ENCODE data around the gene DOCK10.

Gene DOCK10

DNA sequence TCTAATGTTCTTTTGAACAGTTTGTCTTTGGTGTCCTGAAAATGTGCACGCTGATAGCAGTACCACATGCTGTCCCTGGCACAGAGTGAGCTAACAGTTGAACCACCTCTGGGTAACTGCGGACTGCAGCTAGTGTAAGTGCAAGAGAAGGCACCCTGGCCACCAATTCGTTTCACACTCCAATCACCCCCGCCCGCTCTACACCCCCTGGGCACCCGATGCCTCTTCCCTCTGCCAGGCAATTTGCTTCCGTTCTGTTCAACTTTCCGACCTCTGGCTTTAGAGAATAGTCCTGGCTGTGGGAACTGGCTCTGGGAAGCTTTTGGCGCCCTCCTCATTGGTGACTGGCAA, 1.4 kb downstream of the DOCK10 start:
- no peak for DNase-seq

DNA sequence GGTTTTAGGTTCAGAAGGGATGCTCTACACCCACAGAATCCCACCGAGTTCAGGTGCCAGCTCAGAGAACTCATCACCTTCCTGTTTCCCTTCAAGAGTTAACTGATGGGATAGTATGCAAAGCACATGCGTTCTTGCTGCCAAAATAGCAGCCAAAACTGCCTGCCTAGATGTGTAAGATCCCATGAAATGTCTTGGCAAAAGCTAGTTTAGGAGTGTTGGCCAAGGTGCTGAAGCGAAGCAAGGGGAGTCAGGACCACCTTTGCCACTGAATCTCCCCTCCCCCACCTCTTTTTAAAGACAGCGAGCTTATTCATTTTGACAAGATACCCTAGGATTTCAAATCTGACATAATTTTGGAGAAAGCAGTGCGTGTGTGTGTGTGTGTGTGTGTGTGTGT, 2.1 kb downstream of the DOCK10 start:
- DNase-seq, result no peak

DNA sequence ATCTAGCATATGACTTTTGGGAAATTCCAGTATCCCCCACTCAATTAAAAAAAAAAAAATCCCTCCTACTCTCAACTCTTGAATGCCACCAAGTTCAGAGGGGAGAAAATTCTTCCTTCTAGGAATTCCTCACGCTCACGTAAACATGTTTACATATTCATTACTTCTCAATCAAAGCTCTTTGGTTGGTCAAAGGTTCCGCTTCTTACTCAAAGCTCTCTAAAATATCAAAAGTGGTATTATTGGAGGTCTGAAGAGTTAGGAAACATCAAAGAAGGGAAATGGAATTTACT, 4.1 kb downstream of the DOCK10 start:
- no peak for DNase-seq

DNA sequence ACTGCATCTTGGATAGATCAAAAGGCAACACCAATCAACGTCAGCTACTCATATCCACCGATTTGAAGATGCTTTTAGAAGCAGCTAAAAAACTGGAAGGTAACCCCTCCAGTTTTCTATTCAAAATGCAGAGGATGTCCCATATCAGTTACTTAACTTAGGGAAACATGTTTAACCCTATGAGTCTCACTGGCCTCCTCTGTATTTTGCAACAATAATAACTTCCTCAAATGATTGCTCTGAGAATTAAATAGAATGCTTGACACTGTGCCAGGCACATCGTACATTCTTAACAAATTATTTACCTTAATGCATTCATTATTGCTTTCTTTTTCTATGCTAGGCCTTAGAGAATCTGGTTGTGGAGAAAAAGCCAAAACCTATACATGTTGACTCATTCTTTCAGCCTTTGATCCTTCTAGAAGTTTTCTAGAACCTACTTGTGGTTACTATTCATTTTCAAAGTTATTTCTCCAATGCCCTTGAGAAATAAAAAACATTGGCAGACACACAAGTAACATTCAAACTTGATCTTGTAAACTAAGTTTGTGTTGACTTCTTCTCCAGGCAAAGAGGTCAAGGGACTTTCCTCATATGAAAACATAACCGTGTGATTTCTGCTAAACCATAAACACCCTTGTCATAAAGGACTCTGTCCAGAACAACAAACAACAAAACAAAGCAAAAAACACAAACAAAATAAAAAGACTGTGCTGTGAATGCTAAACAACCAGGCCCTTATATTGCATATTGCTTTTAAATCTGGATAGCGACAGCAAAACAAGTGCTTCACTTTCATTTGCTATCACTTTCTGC, 4.6 kb downstream of the DOCK10 start:
- no peak for DNase-seq

DNA sequence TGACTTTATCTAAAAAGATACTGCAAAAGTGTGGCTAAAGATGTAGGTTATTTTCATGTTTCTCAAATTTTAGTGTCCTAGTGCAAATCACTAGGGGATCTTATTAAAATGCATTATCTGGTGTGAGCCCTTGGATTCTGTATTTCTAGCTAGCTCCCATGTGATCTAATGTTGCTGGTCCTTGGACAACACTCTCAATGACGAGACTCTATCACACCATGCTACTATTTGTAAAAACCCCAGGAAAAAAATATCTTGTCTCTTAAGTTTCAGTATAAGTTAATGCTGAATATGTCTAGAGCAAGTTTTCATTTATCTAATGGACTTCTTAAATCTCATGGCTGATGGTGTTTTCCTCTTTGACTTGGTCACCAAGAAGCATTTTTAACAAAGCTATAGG, 5.8 kb downstream of the DOCK10 start:
- no peak for DNase-seq

DNA sequence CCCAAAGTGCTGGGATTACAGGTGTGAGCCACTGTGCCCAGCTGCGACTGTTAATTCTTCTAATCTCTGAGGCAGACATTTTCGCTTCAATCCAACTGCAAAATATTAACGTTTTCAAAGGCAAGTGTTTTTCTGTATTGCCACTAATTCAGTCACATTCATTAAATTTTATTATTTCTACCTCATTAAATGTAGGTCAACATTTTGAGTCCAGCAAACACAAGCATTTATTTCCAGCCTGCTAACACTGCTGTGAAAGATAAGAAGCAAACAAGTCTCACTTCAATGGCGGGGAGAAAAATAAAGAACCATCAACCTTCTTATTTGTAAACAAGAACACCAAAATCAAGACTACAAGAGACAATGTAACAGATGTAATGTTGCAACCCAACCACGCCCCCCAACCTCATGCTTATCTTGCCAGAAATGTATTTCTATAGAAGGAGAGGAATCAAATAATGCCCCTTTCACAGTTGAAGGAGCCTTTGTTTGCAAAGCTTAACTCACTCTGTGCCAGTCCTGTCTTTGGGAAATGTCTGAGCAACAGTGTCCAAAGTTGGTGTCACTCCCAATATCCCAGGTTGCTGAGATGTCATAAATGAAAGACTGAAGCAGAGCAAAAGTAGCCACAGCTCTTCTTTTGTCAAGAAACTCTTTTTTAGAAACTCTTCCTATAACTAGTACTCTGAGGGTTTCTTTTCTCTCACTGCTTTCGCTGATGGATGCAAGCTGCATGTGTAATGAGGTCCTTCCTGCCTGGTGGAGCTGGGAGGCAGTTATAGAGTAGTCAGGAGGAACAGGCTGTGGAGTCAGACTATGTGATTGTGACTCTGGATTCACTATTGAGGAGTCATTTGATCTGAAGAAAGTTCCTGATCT, 8.6 kb downstream of the DOCK10 start:
- no peak for DNase-seq

DNA sequence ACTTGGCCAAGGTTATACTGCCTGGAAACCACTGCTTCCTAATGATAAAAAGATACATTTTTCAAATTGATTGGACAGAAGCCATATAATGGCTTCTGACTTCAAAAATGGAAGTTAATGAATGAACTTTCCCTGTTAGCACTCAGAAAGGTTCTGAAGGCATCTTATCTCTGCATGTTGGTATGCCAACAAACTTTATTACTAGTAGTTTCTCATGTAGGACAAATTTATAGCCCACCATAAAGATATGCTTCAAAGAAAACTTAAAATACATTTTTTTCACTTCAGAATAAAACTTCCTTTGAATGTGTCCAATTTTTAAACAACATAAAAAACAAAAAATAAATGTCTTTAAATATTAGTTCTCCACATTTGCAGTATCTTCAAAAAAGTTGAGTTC, 10.0 kb downstream of the DOCK10 start:
- no peak for DNase-seq

DNA sequence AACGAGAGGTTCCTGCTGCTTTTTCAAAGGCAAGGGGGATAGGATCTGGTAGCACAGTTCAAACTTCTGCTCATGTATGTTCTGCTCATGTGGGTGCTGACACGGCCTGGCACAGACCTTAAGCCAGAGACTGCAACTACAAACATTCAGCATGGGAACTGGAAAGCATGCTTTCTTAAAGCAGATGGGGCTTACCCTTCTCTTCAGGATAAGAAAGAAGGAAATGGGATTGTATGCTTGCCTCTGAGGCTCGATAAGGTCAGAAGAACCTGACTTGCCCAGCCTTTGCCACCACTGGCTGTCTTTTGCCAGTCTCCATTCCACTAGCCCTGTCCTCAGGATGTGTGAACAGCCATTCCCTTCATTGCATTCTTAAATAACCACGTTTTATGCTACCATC, 10.7 kb downstream of the DOCK10 start:
- no peak for DNase-seq

DNA sequence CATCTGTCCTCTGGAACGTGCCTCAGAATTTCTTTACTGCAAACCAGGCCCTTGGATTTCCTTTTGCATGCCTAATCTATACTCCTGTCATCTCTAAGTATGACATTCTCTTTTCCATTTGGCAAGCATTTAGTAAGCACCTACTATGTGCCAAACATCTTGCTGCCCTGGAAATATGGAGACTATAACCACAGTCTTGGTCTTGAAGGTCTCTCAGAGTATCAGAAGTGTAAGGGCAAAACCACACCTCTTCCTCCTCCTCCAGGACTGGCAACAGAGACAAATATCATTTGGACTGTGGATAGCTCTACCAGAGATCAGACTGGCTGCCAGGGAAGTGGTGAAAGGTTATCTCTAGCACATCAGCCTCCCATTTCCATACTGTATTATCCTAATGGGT, 11.4 kb downstream of the DOCK10 start:
- DNase-seq, result no peak

DNA sequence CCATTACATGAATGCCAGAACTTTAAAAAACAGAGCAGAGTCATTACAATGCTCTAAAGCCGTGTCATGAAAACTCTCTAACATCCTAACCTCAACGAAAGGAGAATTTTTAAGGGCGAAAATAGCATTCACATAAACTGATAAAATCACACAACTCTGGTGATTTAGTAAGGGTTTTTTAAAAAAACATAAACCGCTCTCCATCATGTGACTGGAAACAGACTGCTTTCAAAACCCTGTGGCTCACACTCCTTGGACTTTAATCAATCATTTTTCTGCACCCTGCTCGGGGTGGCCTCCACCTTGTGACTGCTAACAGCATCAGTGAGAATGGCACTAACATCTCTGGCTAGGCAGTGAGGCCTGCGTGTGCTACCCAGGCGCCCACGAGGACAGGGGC, 12.1 kb downstream of the DOCK10 start:
- DNase-seq, result no peak

DNA sequence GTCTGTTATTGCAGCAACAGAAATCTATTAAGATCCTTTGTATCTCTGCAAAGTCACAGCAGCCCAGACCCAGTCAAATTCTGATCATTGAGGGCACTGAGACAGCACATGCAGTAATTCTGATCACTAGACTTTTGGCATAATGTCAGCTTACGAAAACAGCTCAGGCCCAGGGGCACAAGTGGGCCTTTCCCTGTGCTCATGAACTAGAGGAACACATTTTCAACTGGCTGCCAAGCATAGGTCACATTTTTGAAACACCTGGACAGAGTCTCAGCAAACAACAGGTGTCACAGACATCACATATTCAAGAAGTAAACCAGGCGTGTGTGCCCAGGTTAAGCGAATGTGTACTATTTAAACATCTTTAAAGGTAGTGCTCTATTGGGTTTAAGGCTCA, 13.7 kb downstream of the DOCK10 start:
- no peak for DNase-seq

DNA sequence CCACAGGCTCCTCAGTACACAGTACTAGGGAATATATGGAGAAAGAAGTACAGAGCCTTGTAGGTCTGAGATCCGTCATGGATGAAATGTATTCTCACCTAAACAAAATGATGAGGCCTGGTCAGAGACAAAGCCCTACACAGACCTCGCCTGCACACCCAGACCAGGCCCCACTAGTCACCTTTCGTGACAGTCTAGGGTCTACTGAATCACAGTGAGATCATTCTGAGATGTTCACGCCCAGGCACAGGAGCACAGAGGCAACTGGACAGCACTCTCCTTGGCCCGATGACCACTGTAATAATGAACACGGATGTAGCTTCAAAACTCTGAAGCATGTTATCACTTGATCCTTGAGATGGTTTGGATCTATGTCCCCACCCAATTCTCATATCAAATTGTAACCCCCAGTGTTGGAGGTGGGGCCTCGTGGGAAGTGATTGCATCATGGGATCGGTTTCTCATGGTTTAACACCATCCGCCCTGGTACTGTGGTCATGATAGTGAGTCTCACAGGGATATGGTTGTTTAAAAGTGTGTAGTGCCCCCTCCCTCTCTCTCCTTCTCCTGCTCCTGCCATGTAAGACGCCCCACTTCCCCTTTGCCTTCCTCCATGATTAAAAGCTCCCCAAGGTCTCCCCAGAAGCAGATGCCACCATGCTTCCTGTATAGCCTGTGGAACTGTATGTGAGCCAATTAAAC, 15.1 kb downstream of the DOCK10 start:
- no peak for DNase-seq

DNA sequence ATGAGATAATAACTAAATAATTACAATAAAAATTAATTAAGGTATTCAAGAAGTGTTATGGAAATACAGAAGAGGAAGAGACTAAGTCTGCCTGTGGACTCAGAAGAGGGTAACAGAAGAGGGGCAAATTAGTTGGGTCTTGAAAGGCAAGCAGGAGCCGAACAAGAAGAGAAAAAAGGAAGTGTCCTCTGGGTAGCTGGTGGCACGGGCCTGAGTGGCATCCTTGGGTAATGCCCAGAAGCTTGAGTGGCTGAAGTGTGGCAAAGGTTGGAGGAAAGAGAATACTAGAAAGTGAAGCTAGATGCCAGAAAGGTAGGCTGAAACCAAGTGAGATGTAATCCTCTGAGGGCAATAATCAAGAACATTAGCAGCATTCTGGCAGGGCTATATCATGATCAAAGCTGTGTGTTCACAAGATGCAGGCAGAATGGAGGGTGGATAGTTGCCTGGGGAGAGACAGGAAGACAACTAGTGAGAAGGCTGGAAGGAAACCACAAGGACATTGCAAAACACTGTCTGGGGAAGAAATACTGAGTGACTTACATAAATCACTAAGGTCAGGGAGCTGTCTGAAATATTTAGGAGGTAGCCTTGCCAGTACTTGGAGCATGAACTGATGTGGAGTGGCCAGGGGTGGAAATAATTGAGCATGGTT, 16.2 kb downstream of the DOCK10 start:
- no peak for DNase-seq

DNA sequence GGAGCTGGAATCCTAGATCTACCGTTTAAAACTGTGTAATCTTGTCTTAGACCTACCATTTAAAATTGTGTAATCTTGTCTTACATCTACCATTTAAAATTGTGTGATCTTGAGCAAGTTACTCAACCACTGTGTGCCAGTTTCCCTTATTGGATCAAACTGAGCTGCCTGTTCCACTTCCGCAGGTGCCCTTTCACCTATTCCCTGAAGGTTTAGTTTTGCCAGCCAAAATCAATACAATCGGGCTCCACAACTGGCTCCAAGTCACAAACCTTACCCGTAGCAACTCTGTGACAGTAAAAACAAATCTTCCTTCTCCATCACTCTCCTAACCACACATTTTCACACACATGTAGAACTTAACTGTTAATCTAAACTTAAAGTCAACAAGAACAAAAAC, 20.1 kb downstream of the DOCK10 start:
- no peak for DNase-seq

DNA sequence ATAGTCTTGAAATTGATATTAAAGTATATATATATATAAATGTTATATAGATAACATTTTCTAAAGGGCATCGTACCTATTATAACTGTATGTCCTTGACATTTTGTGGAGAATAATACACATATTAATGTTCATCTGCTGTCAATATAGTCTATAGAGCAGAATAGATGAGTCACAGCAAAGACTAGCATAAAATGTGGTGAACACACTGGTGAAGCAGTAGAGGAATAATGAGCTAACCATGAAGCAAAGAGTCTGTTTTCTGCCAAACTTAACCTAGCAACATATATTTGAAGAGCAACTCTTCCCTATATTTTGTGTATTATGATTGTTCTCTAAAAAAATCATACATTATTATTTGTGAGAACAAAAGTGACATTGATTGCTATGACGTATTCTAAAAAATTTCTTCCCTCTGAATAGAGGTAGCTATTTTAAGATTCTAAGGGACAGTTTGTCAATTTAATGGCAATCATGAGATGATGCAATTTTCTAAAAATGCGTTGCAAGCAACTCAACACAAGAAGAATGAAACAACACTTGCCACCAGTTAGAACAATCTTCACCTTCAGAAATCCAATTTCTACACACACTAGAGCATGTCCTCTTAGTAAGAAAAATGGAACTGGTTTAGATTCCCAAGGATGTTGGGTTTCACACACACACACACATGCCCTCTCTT, 22.0 kb downstream of the DOCK10 start:
- no peak for DNase-seq

DNA sequence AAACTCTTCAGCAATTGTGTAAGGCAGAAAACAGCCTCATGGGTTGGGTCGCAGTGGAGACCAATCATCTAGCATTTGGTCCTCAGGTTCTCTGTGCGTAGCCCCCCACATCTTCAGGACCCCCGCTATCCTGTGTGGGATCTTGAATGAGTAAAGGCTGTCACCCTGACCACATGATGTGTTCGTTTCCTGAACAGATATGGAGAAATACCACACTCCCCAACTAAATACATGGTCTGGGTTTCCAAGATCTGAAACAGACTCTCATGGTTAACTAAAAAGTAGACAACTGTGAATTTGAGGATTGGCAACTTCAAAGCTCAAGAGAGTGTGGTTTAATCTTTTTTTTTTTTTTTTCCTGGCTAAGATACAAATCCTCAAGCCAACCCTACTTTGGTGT, 23.2 kb downstream of the DOCK10 start:
- DNase-seq, result no peak

DNA sequence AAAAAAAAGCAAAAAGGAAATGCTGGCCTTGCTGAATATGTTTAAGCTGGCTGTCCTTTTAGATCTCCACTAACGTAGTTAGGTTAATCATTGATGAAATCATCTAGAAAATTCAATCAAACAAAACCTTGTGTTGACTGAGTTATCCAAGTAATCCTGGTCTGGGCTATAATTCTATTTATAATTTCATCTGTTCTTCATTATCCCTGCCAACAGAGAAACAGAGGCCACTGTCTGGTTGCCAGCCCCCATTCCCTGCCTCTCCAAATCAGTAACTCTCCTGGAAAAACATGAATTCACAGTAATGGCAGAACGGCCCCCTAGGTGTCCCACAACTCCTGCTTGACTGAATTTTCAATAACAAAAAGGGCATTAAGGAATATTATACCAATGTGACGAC, 24.6 kb downstream of the DOCK10 start:
- DNase-seq, result no peak

DNA sequence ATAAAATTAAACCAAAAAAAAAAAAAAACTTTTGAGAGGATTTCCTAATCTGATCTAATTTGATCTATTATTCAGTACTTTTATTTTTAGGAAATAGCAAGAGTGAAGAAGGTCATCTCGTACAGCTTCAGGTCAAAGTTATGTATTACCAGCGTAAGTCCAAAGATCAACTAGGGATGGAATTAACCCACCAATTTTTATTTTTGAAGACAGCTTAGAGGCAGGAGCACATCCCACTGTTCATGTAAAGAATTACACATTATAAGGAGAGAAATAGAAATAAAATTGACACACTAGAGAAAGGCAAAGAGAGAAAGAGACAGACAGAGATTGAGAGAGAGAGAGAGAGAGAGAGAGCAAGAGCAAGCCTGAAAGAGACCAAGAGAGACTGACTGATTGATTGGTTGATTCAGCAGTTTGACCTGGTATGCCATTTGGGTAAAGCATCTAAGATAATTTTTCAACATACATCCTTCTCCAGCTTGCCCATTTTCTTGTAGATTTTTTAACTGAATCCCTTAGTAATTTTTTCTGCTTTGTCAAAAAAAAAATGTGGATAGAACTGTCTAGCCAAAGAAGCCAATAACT, 25.1 kb downstream of the DOCK10 start:
- DNase-seq, result no peak

DNA sequence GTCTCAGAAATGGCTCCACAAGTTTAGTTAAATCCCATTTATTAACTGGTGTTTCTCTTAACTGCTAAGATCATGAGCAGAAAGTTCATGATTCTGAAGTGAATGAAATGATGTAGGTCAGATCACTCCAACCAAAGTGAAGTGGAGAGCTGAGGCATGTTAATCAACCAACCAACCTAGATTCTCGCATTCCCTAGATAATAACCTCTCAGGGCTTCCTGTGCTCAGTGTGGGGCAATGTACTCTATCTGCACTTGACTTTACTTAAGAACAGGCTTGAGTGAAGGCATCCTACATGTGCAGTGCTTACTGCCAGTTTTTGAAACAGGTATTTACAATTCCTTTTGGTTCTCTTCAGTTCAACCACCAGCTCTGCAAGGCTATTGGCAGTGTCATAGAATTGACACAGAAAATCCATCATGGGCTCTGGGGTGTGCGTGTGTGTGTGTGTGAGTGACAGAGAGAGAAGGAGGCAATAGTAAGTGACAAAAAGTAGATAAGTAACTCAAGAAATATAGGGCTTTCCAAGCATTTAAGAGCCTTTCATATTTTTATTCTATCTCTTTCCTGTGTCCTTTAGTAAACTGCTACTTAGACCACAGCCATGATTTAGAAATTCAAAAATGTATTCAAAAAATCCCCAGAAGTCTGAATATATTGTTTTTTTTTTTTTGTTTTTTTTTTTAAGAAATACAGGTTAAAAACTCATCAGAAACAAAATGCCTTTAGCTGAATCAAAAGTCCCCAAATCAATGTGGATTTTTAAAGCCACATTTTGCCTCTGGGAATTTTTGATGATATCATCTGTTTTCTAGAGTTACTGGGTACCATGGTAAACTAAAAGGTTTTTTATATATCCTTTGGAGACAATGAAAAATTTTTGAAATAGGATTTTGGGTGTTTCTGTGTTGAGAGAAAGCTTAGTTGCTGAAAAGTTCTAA, 28.6 kb downstream of the DOCK10 start:
- DNase-seq, result no peak

DNA sequence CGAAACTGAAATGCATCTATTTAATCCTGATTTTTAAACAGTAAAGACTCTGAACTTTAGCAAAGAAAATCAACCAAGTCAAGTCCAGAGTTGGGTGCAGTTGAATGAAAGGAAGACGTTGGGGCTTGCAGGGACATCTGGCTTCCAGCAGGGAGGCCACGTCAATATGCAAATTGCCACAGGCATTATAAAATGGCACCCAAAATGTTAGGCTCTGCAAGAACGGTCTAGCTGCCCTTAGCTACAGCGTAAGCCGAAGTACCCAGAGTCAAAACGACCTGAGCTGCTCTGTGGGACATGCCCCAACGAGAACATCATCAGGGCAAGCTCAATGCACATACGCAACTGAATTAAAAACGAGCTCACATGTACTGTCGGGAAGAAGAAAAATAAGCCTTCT, 30.7 kb downstream of the DOCK10 start:
- no peak for DNase-seq

DNA sequence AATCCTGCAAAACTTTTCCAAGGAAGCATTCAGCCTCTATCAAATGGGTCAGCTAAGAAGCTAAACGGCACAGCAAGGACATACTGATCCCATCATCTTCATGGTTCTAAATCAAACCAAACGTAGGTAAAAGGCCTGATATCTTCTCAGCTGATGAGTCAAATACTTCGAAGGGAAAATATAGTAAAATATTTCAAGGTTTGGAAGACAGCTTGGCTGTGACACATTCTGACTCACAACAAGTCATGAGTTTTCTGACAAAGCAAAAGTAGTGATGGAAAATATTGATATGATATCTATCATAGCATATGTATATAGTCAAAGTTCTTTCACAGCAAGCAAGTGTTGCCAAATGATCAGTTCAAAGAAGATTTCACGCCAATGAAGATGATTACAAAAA, 31.5 kb downstream of the DOCK10 start:
- no peak for DNase-seq
